HepG2 (cell line): Measurements from ENCODE around the gene SSH3.

Experiments
- ATF3 ChIP-seq: sonication (generic); formaldehyde crosslinking; IDR thresholded peaks from 2 replicates; pipeline ENCODE4 v1.4.0; 2020; ENCODE audit warnings: missing genetic modification reagents
- EZH2 ChIP-seq: conservative IDR thresholded peaks from 2 replicates; pipeline ENCODE4 v1.6.1; 2012; ENCODE audit warnings: mild to moderate bottlenecking, low read depth, low read length, moderate library complexity
- MIXL1 ChIP-seq: IDR thresholded peaks from 2 replicates; pipeline ENCODE4 v1.6.1; 2016
- POLR2A ChIP-seq, 2 experiments: IDR thresholded peaks; 2 replicates each; pipeline ENCODE4 v1.6.1; 2011; ENCODE audit warnings: low read depth in 2 of 2, low read length in 2 of 2, mild to moderate bottlenecking in 1 of 2, moderate library complexity in 1 of 2; ENCODE audit not compliant: insufficient read depth in 1 of 2
- REST ChIP-seq, 2 experiments: IDR thresholded peaks; 2 replicates each; pipeline ENCODE4 v1.6.1; 2011 to 2012; ENCODE audit warnings: low read length in 2 of 2, borderline replicate concordance in 1 of 2, low read depth in 1 of 2, mild to moderate bottlenecking in 1 of 2, moderate library complexity in 1 of 2
- SPEN ChIP-seq: sonication (generic); formaldehyde crosslinking; IDR thresholded peaks from 2 replicates; pipeline ENCODE4 v1.5.1; 2020; ENCODE audit warnings: low read depth, mild to moderate bottlenecking, missing genetic modification reagents
- TCF7 ChIP-seq: sonication (generic); IDR thresholded peaks from 2 replicates; pipeline ENCODE4 v1.6.1; 2016; ENCODE audit warnings: antibody characterized with exemption, low read depth
- U2AF1 ChIP-seq: fragments of 200-400 bp; formaldehyde crosslinking; optimal IDR thresholded peaks from 2 replicates; pipeline ENCODE3; 2017; ENCODE audit warnings: mild to moderate bottlenecking, low read depth, low read length
- ZNF253 ChIP-seq: sonication (generic); formaldehyde crosslinking; IDR thresholded peaks from 2 replicates; pipeline ENCODE4 v1.8.0; 2022; ENCODE audit warnings: mild to moderate bottlenecking, missing genetic modification reagents, borderline replicate concordance
- ZNF770 ChIP-seq: sonication (generic); formaldehyde crosslinking; IDR thresholded peaks from 2 replicates; pipeline ENCODE4 v1.5.0; 2020; ENCODE audit warnings: mild to moderate bottlenecking, missing genetic modification reagents
- TF ChIP-seq, protein P1 (sequence below): IDR thresholded peaks from 2 replicates; pipeline ENCODE4 v1.6.1; 2012; ENCODE audit warnings: low read depth, low read length, improper control_type of control experiment

DNA sequence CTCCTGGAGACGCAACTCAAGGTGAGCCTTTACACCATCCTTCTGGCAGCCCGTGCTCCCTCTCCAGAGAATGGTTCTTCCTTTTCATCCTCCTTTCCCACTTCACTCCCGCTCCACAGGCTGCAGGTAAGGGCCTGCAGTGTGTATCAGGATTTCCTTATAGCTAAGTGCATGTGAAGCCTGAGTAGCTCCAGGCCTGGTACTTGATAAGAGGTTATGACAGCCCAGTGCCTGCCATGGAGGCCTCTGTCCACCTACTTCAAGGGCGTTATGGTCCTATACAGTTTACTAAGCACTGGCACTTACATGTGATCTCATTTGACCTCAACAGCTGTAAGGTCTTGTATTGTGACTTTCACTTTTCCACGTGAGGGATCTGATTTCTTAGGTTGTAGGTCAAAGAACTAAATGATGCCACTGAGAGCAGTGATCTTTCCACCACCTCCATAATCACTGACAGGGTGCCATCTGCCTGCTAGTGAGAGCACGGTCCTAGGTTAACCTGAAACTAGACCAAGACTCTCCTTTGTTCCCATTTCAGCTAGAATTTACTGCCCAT is 18.1 kb downstream of the SSH3 start:
- TF ChIP-seq U2AF1 (no peak), POLR2A (IDR thresholded peaks at IDR 0.05; ENCODE audit: insufficient read depth in 1 of 2, low read depth in 2 of 2, low read length in 2 of 2) (no peak), MIXL1 (CRISPR knock-in tag) (no peak), EZH2 (no peak), ZNF253 (CRISPR knock-in tag) (no peak), TCF7 (no peak), SPEN (no peak), ZNF770 (CRISPR knock-in tag) (no peak), REST (IDR thresholded peaks at IDR 0.05; ENCODE audit: borderline replicate concordance in 1 of 2, low read depth in 1 of 2, low read length in 2 of 2) (no peak), ATF3 (CRISPR knock-in tag) (no peak)
- TF ChIP-seq, protein P1, sequence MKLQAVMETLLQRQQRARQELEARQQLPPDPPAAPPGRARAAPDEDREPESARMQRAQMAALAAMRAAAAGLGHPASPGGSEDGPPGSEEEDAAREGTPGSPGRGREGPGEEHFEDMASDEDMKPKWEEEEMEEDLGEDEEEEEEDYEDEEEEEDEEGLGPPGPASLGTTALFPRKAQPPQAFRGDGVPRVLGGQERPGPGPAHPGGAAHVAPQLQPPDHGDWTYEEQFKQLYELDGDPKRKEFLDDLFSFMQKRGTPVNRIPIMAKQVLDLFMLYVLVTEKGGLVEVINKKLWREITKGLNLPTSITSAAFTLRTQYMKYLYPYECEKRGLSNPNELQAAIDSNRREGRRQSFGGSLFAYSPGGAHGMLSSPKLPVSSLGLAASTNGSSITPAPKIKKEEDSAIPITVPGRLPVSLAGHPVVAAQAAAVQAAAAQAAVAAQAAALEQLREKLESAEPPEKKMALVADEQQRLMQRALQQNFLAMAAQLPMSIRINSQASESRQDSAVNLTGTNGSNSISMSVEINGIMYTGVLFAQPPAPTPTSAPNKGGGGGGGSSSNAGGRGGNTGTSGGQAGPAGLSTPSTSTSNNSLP = no peak
